HL-60 (cell line): Measurements from ENCODE around the gene RHOJ.
A peak's percentile ranks its signal among the peaks of the same experiment; 100 is the strongest.

Experiments used
- DNase-seq, 2 experiments: peaks; one replicate each; pipeline ENCODE4 v3.0.0-alpha.2; 2010 to 2020; ENCODE audit warnings: low read depth in 1 of 2, low spot score in 1 of 2
- H3K27ac ChIP-seq: fragments of 250-450 bp; sonication (Bioruptor Pico); replicated peaks from 2 replicates; pipeline ENCODE4 v1.5.1; 2020; ENCODE audit warnings: mild to moderate bottlenecking, moderate library complexity
- H3K27me3 ChIP-seq: fragments of 250-450 bp; sonication (Bioruptor Pico); 2 replicates; pipeline ENCODE4 v1.5.1; 2021; ENCODE audit warnings: mild to moderate bottlenecking, moderate library complexity; ENCODE audit not compliant: insufficient read depth, poor library complexity, severe bottlenecking
- H3K4me3 ChIP-seq: replicated peaks from 2 replicates; pipeline ENCODE4 v1.5.1; 2011; ENCODE audit warnings: mild to moderate bottlenecking, control low read depth, low read length; ENCODE audit not compliant: insufficient read depth
- CTCF ChIP-seq: IDR thresholded peaks from one replicate; pipeline ENCODE4 v1.5.1; 2011; ENCODE audit warnings: low read length, control low read depth, inconsistent platforms; ENCODE audit not compliant: insufficient read depth
- GABPA ChIP-seq: IDR thresholded peaks from 2 replicates; pipeline ENCODE4 v1.6.1; 2012; ENCODE audit warnings: low read depth
- POLR2AphosphoS5 ChIP-seq: IDR thresholded peaks from 2 replicates; pipeline ENCODE4 v1.6.1; 2012; ENCODE audit warnings: low read depth
- REST ChIP-seq: IDR thresholded peaks from 2 replicates; pipeline ENCODE4 v1.6.1; 2012; ENCODE audit warnings: low read depth; ENCODE audit not compliant: insufficient replicate concordance
- SPI1 ChIP-seq: IDR thresholded peaks from 2 replicates; pipeline ENCODE4 v1.6.1; 2012; ENCODE audit warnings: low read depth, mild to moderate bottlenecking, borderline replicate concordance

RHOJ gene

GRCh38 chr14:63275611-63276010 is 71.4 kb downstream of the RHOJ start:
- Histone ChIP-seq H3K4me3 (no peak overlapping the region), H3K27ac (no peak overlapping the region), H3K27me3 (no peaks in the 10 kb centered on the region)
- no peak for TF ChIP-seq SPI1
- TF ChIP-seq POLR2AphosphoS5 = no peak
- no peak for TF ChIP-seq CTCF
- no peak for TF ChIP-seq GABPA
- no peak for TF ChIP-seq REST
- DNase-seq = no peak

GRCh38 chr14:63276016-63276415 is 71.8 kb downstream of the RHOJ start:
- H3K4me3 ChIP-seq = no peak overlapping the region
- H3K27me3 ChIP-seq = no peaks in the 10 kb centered on the region
- no peak for TF ChIP-seq REST
- TF ChIP-seq SPI1 = no peak
- TF ChIP-seq GABPA = no peak
- no peak for TF ChIP-seq CTCF
- TF ChIP-seq POLR2AphosphoS5 = no peak
- no peak overlapping the region for H3K27ac ChIP-seq
- no peak for DNase-seq

- Histone ChIP-seq H3K27ac (no peak overlapping the region), H3K27me3 (no peaks in the 10 kb centered on the region), H3K4me3 (no peak overlapping the region)
- peak; percentile 55 for TF ChIP-seq CTCF
- TF ChIP-seq POLR2AphosphoS5 = no peak
- no peak for TF ChIP-seq SPI1
- no peak for DNase-seq
Observed at GRCh38 chr14:63276492-63277342, 72.5 kb downstream of the RHOJ start.
